Peyer's patch (tissue), 4 donors: Measurements from ENCODE around the gene TRAF6. TPM values are rescaled to one million over a fixed set of nuclear protein-coding genes. Genes with fewer than 3 reads are reported as not detected.
"Not testable (repeated sequence)": the region's sequence is repeated elsewhere in the genome, so short reads cannot be mapped to it uniquely, and the experiment has no call there.

ENCODE experiments used
- DNase-seq, 3 donors: peaks; one replicate each; pipeline ENCODE4 v3.0.0-alpha.2; 2017 to 2019
- H3K27ac ChIP-seq, 4 donors: fragments of 200-600 bp; sonication (generic); one replicate each; pipeline ENCODE4 v1.5.1; 2016 to 2019
- H3K27me3 ChIP-seq, 2 donors: fragments of 200-600 bp; sonication (generic); one replicate each; pipeline ENCODE4 v1.5.1; 2019
- H3K36me3 ChIP-seq, 3 donors: fragments of 200-600 bp; sonication (generic); one replicate each; pipeline ENCODE4 v1.5.1; 2016 to 2019
- H3K4me1 ChIP-seq, 4 donors: fragments of 200-600 bp; sonication (generic); one replicate each; pipeline ENCODE4 v1.5.1; 2016 to 2019
- H3K4me3 ChIP-seq, 4 donors: fragments of 200-600 bp; sonication (generic); 1 replicate in 3 of 4; 2 replicates in 1 of 4; pipeline ENCODE4 v1.5.1; 2016 to 2019; ENCODE audit warnings: mild to moderate bottlenecking in 1 of 4
- H3K9me3 ChIP-seq, 4 donors: fragments of 200-600 bp; sonication (generic); one replicate each; pipeline ENCODE4 v1.5.1; 2016 to 2019; ENCODE audit warnings: mild to moderate bottlenecking in 1 of 4
- CTCF ChIP-seq, 6 experiments: fragments of 450-650 bp in 4 of 6; fragments of 200-600 bp in 2 of 6; sonication (generic) in 1 of 6; IDR thresholded peaks; one replicate each; pipeline ENCODE4 v1.5.1; 2017 to 2019; ENCODE audit warnings: antibody characterized with exemption in 6 of 6, mild to moderate bottlenecking in 3 of 6, moderate library complexity in 1 of 6
- POLR2A ChIP-seq, 2 donors: fragments of 450-650 bp; IDR thresholded peaks; one replicate each; pipeline ENCODE4 v1.5.1; 2017; ENCODE audit warnings: antibody characterized with exemption in 2 of 2, mild to moderate bottlenecking in 2 of 2, moderate library complexity in 2 of 2
- total RNA-seq, 4 donors: library from RNA; depleted of rRNA; stranded (reverse); fragments of >200 nt; gene quantifications; one replicate each; pipeline ENCODE4 v1.1.0, GENCODE V29; 2016

The TRAF6 gene
- 10 to 100 TPM in 3 of 4 donors, 1 to 10 TPM in 1; 6.6 to 25.1 (median 18.4) TPM for total RNA-seq

GRCh38 chr11:36509694-36510593 is at the start of gene TRAF6:
Gene TRAF6 (minus strand): TSS chr11:36510272. CDS start chr11:36501515, 8,757 bp downstream.
- Histone ChIP-seq H3K27me3 (no peaks in the 10 kb centered on the region), H3K4me3 (peak within 1 kb of the TSS; percentile 84 to 99 (median 86)), H3K36me3 (no peaks in the 10 kb centered on the region), H3K9me3 (no peaks in the 10 kb centered on the region), H3K27ac (peak within 1 kb of the TSS; percentile 86 to 97 (median 90)), H3K4me1 (peaks cover 0 to 10% (median 2%) of the 10 kb centered on the region in 4 donors)
- peak; percentile 78 to 93 (median 92) for TF ChIP-seq CTCF (IDR thresholded peaks at IDR 0.05)
- TF ChIP-seq POLR2A (IDR thresholded peaks at IDR 0.05), result peak; percentile 87 to 95
- peak; percentile 89 to 96 (median 95) for DNase-seq

GRCh38 chr11:36558571-36559413 is 48.7 kb upstream of the TRAF6 start:
- no peak for DNase-seq
- Histone ChIP-seq H3K27me3 (no peaks in the 10 kb centered on the region), H3K4me1 (no peaks in the 10 kb centered on the region), H3K36me3 (no peaks in the 10 kb centered on the region), H3K4me3 (no peak overlapping the region), H3K27ac (no peak overlapping the region), H3K9me3 (no peaks in the 10 kb centered on the region)
- TF ChIP-seq CTCF (IDR thresholded peaks at IDR 0.05) (no peak), POLR2A (IDR thresholded peaks at IDR 0.05) (no peak)

GRCh38 chr11:36557991-36558390 is 47.9 kb upstream of the TRAF6 start:
- Histone ChIP-seq H3K27me3 (no peaks in the 10 kb centered on the region), H3K36me3 (no peaks in the 10 kb centered on the region), H3K4me1 (no peaks in the 10 kb centered on the region), H3K4me3 (no peak overlapping the region), H3K9me3 (no peaks in the 10 kb centered on the region), H3K27ac (no peak overlapping the region)
- TF ChIP-seq POLR2A (IDR thresholded peaks at IDR 0.05), result no peak
- no peak for TF ChIP-seq CTCF (IDR thresholded peaks at IDR 0.05)
- DNase-seq, result no peak

- H3K27ac ChIP-seq, H3K4me3 ChIP-seq, H3K9me3 ChIP-seq, H3K4me1 ChIP-seq, H3K36me3 ChIP-seq, H3K27me3 ChIP-seq, DNase-seq: not testable (repeated sequence)
Measured at GRCh38 chr11:36557390-36557789, 47.3 kb upstream of the TRAF6 start.

- Histone ChIP-seq H3K9me3 (no peaks in the 10 kb centered on the region), H3K36me3 (no peaks in the 10 kb centered on the region), H3K4me3 (no peak overlapping the region), H3K27me3 (no peaks in the 10 kb centered on the region), H3K4me1 (no peaks in the 10 kb centered on the region), H3K27ac (no peak overlapping the region)
- TF ChIP-seq POLR2A (IDR thresholded peaks at IDR 0.05) (no peak), CTCF (IDR thresholded peaks at IDR 0.05) (no peak)
- DNase-seq, result no peak
Measured at GRCh38 chr11:36550385-36551115, 40.5 kb upstream of the TRAF6 start.
